IPS-NIHi11 (cell line): Measurements from ENCODE around the gene CDYL2.

ENCODE experiments used
- DNase-seq: peaks from one replicate; pipeline ENCODE4 v3.0.0; 2012; ENCODE audit warnings: mixed read lengths, low spot score

The CDYL2 gene

DNA sequence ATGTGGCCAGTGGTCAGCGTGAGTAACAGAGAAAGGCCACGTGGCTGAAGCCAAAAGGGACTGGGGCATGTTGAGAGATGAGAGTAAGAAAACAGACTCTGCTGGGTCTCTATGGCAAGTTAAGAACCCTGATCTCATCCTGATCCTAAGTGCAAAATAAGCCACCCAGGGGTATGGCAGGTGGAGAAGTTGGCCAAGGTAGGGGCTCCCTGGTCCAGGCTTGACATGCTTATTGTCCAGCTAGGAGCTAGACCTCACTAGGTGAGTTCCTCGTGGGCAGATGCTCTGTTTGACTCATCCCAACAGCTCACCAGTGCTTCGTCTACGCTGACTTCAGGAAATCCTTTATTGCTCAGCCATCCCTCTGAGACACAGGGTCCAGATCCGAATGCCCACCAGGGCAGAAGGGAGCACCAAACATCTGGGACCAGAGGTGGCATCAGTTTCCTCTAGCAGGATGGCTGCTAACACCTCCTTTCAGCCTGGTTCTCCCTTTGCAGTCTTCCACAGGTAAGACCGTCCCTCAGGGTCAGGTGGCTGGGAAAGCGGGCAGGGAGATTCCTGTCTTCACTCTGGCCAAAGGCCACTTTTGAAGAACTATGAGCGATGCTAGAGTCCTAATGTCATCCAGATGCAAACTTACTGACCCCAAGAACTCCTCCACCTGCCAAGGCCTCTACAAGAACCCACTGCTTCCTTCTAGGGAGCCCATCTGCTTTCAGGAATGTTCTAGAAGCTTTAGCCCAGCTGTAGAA, 99.5 kb downstream of the CDYL2 start:
- no peak for DNase-seq

DNA sequence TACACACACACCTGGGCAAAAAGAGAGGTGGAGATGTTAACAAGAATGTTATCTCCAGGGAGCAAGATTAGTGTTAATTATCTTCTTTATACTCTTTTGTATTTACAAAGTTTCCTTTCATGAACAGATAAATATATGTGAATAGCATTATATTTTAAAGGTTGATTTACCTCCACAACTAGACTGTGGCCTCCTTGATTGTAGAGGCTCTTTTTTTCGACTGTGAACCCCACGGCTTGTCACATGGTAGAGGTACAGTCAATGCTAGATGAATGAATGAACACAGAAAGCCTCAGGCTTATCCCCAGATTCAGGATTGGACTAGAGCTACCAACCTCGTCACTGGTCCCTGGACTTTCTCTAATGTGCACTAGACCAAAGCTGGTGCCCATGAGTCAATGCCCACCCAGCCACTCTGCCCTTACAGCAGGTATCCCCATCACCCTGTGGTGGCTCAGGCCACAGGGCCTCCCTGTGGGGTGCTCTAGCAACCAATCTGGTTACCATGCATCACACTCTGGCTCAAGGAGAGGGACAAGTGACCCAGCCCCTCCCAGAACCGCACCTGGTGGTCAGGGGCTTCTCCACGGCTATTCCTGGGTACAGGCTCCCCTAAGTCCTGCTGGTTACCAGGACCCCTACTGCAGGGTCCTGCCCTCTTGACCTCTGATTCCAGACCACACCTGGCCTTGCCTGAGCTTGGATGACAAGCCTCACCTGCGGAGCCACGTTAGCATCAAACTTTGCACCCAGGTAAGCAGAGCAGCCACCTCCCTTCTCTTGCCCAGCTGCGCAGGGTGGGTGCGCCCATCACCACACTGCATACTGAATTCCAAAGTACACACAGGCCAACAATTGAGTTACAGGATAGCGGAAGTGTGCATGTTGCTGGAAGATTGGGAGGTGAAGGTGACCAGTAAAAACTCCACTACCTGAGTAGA, 101.0 kb downstream of the CDYL2 start:
- DNase-seq = no peak

DNA sequence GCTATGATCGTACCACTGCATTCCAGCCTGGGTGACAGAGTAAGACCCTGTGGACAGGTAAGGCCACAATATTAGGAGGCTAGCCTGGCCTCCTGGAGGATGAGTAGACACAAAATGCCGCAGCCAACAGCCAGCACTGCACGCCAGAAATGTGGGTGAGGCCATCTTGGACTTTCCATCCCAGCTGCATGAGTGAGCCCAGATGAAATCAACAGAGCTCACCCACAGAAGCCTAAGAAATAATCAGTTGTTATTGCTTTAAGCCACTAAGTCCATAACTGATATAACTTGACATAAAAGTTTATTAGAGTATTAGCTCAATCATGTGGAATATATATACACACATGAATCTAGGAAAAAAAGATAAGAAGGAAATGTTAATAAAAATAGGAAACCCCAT, 101.7 kb downstream of the CDYL2 start:
- no peak for DNase-seq

DNA sequence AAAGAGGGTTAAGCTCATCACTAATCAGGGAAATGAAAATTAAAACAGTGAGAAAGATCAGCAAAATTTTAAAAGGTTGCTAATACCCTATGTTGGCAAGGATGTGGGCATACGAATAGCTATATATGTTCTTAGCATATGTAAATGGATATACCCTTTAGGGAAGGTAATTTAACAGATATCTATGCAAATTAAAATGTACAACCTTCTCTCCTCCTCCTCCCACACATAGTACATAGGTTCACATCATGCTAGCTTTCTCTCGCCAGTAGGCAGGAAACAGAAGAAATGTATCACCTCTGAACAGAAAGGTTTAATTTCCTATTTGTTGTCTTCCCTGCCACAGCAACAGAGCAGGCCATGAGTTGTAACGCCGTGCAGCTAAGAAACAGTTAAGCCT, 103.8 kb downstream of the CDYL2 start:
- no peak for DNase-seq

DNA sequence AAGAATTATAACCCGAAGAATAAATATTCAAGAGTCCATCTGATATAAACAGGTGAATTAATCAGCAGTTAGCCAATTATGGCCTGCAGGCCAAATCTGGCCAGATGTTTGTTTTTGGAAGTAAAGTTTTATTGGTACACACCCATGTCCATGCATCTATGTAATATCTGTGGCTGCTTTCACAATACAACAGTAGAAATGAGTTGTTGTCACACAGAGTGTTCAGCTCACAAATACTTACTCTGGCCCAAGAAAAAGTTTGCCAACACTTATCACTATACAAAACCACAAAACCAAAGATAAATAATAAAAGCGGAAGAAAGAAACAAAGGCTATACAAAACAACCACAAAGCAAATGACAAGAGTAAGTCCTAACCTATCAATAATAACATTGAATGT, 109.4 kb downstream of the CDYL2 start:
- no peak for DNase-seq

DNA sequence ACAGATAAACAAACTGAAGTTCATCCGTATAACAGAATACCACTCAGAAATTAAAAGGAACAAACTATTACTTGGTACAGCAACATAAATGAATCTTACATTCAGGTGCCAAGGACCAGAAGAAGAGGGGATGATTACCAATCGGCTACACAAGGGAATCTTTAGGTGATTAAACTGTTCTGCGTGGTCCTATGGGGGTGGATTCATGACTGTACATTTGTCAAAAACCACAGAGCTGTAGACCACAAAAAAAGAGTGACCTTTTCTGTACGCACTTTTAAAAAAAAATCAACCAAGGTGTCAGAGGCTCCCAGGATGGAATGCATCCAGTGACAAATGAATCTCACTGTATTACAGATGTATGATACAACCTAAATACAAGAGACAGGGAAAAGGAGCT, 110.8 kb downstream of the CDYL2 start:
- DNase-seq = no peak

DNA sequence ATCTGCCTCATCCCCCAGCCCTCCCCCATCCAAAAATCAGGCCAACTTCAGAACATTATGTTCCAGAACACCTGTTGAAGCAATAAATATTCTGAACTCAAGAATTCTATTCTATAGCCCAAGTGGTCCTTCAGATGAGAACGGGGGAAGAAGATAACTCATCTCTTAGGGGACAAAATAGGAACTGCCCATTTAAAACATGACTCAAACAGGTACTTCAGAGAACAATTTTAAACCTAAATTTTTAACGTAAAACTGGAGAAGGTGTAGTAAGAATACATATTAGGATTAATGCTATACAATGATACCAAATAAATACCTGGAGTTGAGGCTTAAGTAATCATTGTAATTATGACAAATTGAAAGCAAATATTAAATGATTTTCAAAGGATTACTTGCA, 112.1 kb downstream of the CDYL2 start:
- no peak for DNase-seq

DNA sequence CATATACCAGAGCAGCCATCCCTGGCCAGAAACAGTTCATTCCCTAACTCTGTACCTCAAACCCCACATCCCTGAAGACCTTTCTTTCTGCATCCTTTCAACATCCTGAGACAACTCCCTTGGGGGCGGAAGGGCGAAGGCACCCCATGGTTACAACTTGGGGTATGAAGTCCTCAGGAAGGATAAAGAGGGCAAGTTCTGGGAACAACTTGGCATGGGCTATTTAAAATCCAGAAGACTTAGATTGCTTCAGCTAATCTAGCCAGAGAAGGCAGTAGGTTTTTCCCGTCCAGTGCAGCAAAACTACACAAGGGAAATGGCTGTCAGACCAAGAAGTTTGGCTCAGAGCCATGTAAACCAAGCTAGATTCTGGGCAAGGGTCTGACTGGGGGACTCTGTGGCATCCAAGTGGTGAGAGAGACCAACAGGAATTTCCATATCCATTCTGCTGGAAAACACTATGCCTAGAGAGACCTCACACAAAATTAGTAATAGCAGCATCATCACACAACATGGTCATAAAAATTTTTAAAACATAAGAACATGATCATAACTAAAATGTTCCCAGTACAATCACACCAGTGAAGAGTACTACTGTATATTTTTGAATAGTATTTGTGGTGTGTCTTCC, 113.2 kb downstream of the CDYL2 start:
- no peak for DNase-seq

DNA sequence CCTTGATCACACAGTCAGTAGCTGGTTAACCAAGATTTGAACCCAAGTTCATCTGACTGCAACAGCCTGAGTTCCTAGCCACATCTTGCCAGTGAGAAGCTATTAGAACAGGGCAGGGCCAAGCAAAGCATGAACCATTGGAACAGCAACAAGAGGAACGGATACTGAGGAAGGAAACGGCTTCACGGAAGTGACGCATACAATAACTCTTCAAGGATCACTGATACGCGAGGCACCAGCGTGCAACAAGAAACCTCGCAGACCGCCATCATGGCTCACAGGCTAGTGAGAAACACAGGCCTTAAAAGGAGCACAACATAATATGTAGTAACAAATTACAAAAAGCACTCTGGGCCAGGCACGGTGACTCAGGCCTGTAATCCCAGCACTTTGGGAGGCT, 114.9 kb downstream of the CDYL2 start:
- no peak for DNase-seq

DNA sequence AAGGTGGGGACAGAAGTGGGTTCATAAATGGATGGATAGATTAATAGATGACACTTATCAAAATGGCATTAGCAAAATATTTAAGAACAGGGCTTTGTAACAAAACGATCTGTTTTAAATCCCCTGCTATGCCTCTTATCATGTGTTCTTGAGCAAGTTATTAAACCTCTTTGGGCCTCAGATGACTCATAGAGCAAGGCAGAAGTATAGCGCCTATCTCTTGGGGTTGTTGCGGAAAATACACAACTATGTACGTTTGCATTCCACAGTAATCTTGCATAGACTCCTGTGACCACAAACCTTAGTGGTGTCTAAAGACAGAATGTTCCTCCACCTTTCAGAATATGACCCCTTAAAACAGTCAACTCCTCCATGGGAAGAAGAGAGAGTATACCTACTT, 116.8 kb downstream of the CDYL2 start:
- no peak for DNase-seq

DNA sequence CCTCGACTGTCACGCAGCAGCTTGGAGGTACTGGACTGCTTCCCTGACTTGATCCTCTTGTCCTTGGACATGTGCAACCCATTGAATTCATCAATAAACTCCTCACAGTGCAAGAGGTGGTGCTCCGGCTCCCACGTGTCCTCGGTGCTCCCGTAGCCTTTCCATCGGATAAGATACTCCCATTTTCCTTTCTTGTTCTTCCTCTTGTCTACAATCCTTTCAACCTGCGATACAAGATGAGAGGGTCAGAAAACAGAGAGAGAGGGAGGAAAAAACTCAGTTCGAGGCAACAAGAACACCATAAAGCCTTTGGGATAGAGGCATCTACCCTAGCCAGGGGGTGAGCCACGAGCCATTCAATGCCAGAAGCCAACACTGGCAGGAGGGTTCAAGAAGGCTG, 119.5 kb downstream of the CDYL2 start:
- no peak for DNase-seq

DNA sequence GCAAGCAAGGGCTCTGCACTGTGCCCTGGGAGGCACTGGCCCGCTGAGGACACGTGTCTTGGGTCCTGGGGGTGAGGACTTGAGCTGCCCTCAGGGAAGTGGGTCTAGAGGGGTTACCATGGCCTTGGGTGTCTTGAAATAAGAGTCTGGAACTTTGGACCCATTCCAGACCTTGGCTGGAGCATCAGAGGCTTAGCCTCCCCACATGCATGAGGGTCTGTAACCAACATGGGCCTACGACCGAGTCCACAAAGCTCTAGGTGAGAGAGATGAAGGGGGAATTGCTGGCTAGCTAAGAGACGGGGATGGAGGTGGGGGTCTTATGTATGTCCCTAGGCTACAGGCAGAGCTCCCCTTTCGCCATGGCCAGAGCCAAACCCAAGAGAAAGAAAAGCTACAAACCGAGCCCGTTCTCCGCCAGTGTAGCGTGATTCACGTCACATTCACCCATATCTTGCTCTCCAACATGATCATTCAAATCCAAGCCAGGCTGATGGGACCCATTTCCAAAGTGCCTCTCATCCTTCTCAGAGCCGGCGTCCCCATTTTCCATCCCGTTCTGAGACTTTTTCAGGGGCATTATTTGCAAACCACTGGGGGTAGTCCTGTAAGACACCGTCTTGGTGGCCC, 120.1 kb downstream of the CDYL2 start:
- DNase-seq = no peak

DNA sequence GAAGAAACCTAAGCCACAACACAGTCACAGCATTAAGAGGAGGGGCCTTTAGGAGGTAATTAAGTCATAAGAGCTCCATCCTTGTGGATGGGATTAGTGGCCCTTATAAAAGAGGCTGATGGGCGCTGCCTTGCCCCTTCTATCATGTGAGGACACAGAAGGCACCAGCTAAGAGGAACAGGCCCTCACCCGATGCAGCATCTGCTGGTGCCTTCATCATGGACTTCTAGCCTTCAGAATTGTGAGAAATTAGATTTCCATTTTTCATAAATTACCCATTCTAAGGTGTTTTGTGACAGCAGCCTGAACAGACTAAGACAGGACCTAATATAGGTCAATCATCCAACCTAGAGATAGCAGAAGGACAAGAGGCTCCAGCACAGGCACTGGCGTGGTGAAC, 120.8 kb downstream of the CDYL2 start:
- DNase-seq = no peak

DNA sequence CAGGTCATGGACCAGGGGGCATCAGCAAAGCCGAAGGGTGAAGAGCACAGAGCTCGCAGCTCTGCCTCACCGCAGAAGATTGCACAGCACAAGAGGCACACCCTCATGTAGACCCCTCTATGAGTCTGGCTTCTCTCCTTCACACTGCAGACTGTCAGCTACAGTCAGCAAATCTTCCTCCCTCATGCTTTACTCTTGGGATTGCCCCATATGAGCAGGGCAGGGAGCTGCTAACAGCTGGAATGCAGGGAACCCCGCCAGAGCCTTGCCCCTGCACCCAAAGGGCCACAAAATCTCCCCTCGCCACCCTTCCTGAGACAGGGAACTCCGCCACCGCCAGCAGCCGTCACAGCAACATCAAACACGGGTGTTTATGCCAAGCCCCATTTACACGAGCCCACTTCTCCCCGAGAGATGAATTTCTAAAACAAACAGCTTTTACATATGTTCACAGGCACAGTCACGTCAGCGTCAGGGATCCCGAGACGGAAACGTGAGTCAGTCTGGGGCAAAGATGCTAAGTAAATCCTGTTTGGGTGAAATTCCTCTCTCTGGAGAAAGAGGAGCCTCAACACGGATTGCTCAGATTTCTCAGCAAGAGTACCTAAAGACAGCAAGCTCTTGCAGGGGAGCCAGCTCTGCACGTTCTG, 121.9 kb downstream of the CDYL2 start:
- no peak for DNase-seq

DNA sequence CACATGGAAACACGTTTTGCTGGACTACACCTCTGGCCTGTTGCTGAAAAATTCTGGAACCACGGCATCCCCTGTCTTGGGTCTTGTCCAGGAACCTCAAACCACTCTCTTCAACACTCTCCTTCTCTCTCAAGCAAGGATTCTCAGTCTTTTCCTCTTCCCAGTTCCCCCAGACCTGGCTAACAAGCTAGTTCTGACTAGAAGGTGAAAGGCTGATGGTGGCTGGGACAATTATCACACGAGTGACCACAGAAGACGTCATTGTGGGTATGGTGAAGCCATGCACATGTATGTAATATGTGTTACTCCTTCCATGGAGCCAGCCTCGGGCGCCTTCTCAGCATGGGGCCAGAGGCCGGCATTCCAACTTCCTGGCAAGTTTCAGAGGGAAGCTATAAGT, 123.0 kb downstream of the CDYL2 start:
- no peak for DNase-seq

DNA sequence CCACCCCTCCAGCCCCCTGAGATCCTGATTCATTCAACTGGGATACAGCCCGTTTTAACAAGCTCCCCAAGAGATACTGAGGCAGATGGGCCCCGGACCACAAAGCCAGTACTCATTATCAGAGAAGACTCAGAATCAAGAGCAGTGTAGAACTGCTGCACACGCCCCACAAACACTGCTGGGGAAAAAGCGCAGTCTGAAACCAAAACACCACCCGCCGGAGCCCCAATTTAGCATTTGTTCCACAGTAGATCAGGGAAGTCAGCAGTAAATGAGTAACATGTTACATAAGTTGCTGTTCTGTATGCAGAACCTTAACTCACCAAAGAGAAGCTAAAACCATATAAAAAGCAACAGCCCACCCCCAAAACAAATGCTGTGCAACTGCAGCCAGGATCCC, 123.6 kb downstream of the CDYL2 start:
- DNase-seq = no peak

DNA sequence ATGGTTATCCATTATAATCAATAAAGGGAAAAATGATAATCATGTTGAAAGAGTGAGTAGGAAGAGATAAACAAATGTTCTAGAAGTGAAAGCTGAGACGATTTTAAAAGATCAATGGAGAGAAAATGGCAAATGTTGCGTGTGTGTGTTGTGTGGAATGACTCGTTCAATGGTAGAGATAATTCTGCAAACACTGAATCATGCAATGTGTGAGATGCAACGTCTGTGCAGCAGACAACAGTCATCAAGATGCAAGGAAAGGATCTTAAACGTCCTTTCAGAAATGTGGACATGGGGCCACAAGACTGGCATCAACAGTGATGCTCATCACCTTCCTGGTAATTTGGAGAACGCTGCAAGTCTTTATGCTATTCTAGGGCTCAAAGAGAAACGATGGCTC, 124.4 kb downstream of the CDYL2 start:
- DNase-seq = no peak

DNA sequence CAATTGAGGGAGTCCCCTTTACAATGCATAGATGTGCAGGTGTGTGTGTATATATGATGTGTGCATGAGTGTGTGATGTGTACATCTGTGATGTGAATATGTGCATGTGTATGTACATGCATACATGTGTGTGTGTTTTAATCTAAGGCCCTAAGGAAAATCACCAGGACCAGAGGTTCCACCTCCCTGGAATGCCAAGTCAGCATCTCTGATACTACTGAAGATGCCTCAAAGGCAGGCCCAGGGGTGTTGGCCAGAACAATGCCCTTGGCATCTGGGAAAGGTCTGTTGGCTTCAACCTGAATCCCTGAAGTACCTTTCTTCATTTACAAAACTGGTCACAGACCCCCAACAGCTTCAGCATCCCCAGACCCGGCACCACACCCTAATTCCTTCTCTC, 129.5 kb downstream of the CDYL2 start:
- no peak for DNase-seq

DNA sequence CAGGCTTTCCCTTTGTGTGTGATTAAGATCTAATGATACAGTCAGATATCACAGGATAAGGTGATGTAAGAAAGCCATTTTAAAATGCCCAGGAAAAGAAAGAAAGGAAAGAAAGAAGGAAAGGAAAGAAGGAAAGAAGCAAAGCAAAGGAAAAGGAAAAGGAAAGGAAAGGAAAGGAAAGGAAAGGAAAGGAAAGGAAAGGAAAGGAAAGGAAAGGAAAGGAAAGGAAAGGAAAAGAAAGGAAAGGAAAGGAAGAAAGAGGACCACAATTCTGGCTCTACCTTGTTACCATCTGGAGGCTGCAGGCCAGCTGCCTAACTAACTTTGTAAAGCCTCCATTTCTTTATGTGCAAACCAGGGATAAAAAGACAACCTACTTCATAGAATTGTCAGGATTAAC, 132.0 kb downstream of the CDYL2 start:
- no peak for DNase-seq

DNA sequence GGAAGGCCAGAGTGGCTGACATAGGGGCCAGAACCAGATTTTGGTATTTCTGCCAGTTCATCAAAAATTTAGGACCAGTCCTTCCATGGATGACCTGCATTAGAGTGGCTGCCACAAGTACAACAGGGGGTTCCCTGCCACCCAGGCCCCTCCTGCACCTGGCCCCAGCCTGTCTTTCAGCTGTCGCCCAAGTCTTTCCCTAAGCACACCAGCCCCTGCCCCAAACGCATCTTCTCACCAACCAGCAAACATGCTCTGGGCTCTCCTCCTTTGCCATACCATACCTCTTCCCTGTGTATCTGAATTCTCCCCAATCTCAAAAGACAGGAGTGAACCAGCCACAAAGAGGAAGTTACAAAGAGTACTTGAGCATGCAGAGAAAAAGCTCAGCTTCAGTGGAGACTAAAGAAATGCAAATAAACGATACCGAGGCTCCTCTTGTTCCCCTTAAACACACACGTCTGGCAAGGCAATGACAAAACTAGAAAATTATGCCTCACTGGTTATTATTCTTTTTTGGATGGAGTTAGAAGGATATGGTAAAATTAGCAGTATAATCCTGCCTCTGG, 133.0 kb downstream of the CDYL2 start:
- DNase-seq = no peak

DNA sequence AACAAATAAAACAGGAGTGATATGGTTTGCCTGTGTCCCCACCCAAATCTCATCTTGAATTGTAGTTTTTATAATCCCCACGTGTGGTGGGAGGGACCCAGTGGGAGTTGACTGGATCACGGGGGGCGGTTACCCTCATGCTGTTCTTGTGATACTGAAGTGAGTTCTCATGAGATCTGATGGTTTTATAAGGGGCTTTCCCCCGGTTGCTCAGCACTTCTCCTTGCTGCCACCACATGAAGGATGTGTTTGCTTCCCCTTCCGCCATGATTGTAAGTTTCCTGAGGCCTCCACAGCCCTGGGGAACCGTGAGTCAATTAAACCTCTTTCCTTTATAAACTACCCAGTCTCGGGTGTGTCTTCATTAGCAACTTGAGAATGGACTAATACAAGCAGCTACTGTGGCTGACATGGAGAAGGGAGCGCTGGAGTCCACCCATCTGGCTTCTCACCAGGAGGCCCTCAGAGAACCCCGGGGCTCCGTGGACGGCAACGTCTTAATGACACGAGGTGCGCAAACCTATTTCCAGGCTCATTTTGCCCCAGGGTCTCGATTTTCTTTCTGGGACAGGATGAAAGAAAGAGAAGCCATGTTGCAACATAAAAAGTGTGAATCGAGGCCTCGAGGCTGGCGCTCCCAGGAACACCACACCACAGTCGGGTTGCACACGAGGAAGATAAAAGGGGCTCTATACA, 134.1 kb downstream of the CDYL2 start:
- DNase-seq = no peak
